GM23248 (cell line): ENCODE data around the gene NPIPB8. TPM values are rescaled to one million over a fixed set of nuclear protein-coding genes. Genes with fewer than 3 reads are reported as not detected.

Experiments
- DNase-seq: peaks from one replicate; pipeline ENCODE4 v3.0.0-alpha.2; 2015
- H2AFZ ChIP-seq: fragments of 200-600 bp; sonication (generic); 2 replicates; pipeline ENCODE4 v1.6.1; 2016; ENCODE audit warnings: antibody characterized with exemption
- H3F3A ChIP-seq: fragments of 200-600 bp; sonication (generic); 2 replicates; pipeline ENCODE4 v1.6.1; 2016; ENCODE audit warnings: mild to moderate bottlenecking, antibody characterized with exemption, mixed run types; ENCODE audit not compliant: insufficient read depth
- H3K27ac ChIP-seq: fragments of 200-600 bp; sonication (generic); 2 replicates; pipeline ENCODE4 v1.5.1; 2016; ENCODE audit warnings: mild to moderate bottlenecking
- H3K27me3 ChIP-seq: fragments of 200-600 bp; sonication (generic); replicated peaks from 2 replicates; pipeline ENCODE4 v1.6.1; 2016; ENCODE audit warnings: mild to moderate bottlenecking; ENCODE audit not compliant: insufficient read depth
- H3K36me3 ChIP-seq: fragments of 200-600 bp; sonication (generic); 2 replicates; pipeline ENCODE4 v1.6.1; 2016; ENCODE audit warnings: low read depth, mild to moderate bottlenecking
- H3K4me1 ChIP-seq: fragments of 200-600 bp; sonication (generic); 2 replicates; pipeline ENCODE4 v1.6.1; 2016; ENCODE audit warnings: mild to moderate bottlenecking; ENCODE audit not compliant: insufficient read depth
- H3K4me2 ChIP-seq: fragments of 200-600 bp; sonication (generic); one replicate; pipeline ENCODE4 v1.6.1; 2016; ENCODE audit warnings: mild to moderate bottlenecking; ENCODE audit not compliant: unreplicated experiment
- H3K4me3 ChIP-seq: fragments of 200-600 bp; sonication (generic); 2 replicates; pipeline ENCODE4 v1.5.1; 2016; ENCODE audit warnings: mild to moderate bottlenecking
- H3K79me2 ChIP-seq: fragments of 200-600 bp; sonication (generic); 2 replicates; pipeline ENCODE4 v1.6.1; 2016; ENCODE audit warnings: mild to moderate bottlenecking; ENCODE audit not compliant: insufficient read depth
- H3K9ac ChIP-seq: fragments of 200-600 bp; sonication (generic); 2 replicates; pipeline ENCODE4 v1.6.1; 2016; ENCODE audit warnings: mild to moderate bottlenecking
- H3K9me2 ChIP-seq: fragments of 200-600 bp; sonication (generic); 2 replicates; pipeline ENCODE4 v1.6.1; 2016; ENCODE audit warnings: mixed run types, mild to moderate bottlenecking, moderate library complexity; ENCODE audit not compliant: insufficient read depth
- H3K9me3 ChIP-seq: fragments of 200-600 bp; sonication (generic); one replicate; pipeline ENCODE4 v1.6.1; 2017; ENCODE audit warnings: low read depth
- H4K20me1 ChIP-seq: fragments of 200-600 bp; sonication (generic); 2 replicates; pipeline ENCODE4 v1.6.0; 2016; ENCODE audit not compliant: insufficient read depth
- EZH2 ChIP-seq: fragments of 200-600 bp; sonication (generic); IDR thresholded peaks from 2 replicates; pipeline ENCODE4 v1.6.1; 2018; ENCODE audit warnings: antibody characterized with exemption, mild to moderate bottlenecking; ENCODE audit not compliant: insufficient read depth, poor library complexity, severe bottlenecking
- EZH2phosphoT487 ChIP-seq: fragments of 200-600 bp; sonication (generic); IDR thresholded peaks from 2 replicates; pipeline ENCODE4 v1.6.1; 2018; ENCODE audit warnings: antibody characterized with exemption, moderate library complexity, mild to moderate bottlenecking, low read depth; ENCODE audit not compliant: insufficient read depth
- WGBS, 2 experiments: methylation state at CpG; one replicate each; pipeline ENCODE4 v1.1.6; 2015 to 2017; ENCODE audit warnings: low lambda C conversion rate in 2 of 2, low coverage in 1 of 2; ENCODE audit errors: missing lambda C conversion rate in 2 of 2; 5-methylcytosine and 5-hydroxymethylcytosine counted together
- in situ Hi-C: fragments of 300-500 bp; cut with MboI; formaldehyde crosslinking; loops from 2 replicates; pipeline ENCODE4 v1.15.0; 2020
- polyA plus RNA-seq: library from polyadenylated mRNA; unstranded; fragments of >200 nt; fragmentation: Nextera tagmentation; extraction: Ambion mirVana; gene quantifications from 2 replicates; pipeline ENCODE4 v1.2.1, GENCODE V29; 2016
- total RNA-seq: library from RNA; depleted of rRNA; stranded (reverse); fragments of >200 nt; shearing (Covaris generic); gene quantifications from 2 replicates; pipeline ENCODE4 v1.2.3, GENCODE V29; 2014

The NPIPB8 gene
- total and polyA plus RNA-seq, 2 experiments from 2014 or later = not detected

GRCh38 chr16:28602529-28602928, 35.3 kb upstream of the NPIPB8 start:
- Histone ChIP-seq H3K27me3 (peaks cover 4% of the 10 kb centered on the region), H3K4me3 (no peak overlapping the region), H3K9me2 (no peaks in the 10 kb centered on the region), H3F3A (no peaks in the 10 kb centered on the region), H3K4me1 (no peaks in the 10 kb centered on the region), H2AFZ (no peak overlapping the region), H3K36me3 (no peaks in the 10 kb centered on the region), H3K27ac (no peak overlapping the region), H3K4me2 (no peak overlapping the region), H3K9ac (no peak overlapping the region), H3K79me2 (no peaks in the 10 kb centered on the region), H3K9me3 (no peaks in the 10 kb centered on the region), H4K20me1 (no peaks in the 10 kb centered on the region)
- 57 to 59% methylated on average over 4 to 6 of the region's 6 CpGs for WGBS, 2 experiments
- no peak for TF ChIP-seq EZH2phosphoT487
- TF ChIP-seq EZH2 = no peak
- in situ Hi-C loops = no loop called here
- no peak for DNase-seq

- Histone ChIP-seq H4K20me1 (no peaks in the 10 kb centered on the region), H2AFZ (no peak overlapping the region), H3F3A (no peaks in the 10 kb centered on the region), H3K36me3 (no peaks in the 10 kb centered on the region), H3K4me3 (no peak overlapping the region), H3K27ac (no peak overlapping the region), H3K9me3 (no peaks in the 10 kb centered on the region), H3K9ac (no peak overlapping the region), H3K79me2 (no peaks in the 10 kb centered on the region), H3K4me1 (no peaks in the 10 kb centered on the region), H3K4me2 (no peak overlapping the region), H3K9me2 (no peaks in the 10 kb centered on the region), H3K27me3 (peaks cover 4% of the 10 kb centered on the region)
- no peak for DNase-seq
- WGBS, 2 experiments = 61 to 62% methylated on average over 10 to 11 of the region's 11 CpGs
- in situ Hi-C loops = no loop called here
- TF ChIP-seq EZH2phosphoT487 (no peak), EZH2 (no peak)
Observed at GRCh38 chr16:28603381-28604185, 34.3 kb upstream of the NPIPB8 start.

GRCh38 chr16:28604186-28604565, 33.7 kb upstream of the NPIPB8 start:
- peaks cover 4% of the 10 kb centered on the region for H3K27me3 ChIP-seq
- no peak overlapping the region for H3K27ac ChIP-seq
- no peaks in the 10 kb centered on the region for H3K9me3 ChIP-seq
- WGBS, 2 experiments = 65 to 70% methylated on average over 8 of the region's 8 CpGs
- H3K79me2 ChIP-seq = no peaks in the 10 kb centered on the region
- no peaks in the 10 kb centered on the region for H3K9me2 ChIP-seq
- H3K4me2 ChIP-seq = no peak overlapping the region
- no peaks in the 10 kb centered on the region for H3F3A ChIP-seq
- no peaks in the 10 kb centered on the region for H3K4me1 ChIP-seq
- no peak overlapping the region for H3K9ac ChIP-seq
- TF ChIP-seq EZH2phosphoT487 (no peak), EZH2 (no peak)
- no peaks in the 10 kb centered on the region for H4K20me1 ChIP-seq
- no peak for DNase-seq
- H3K4me3 ChIP-seq = no peak overlapping the region
- in situ Hi-C loops = no loop called here
- H2AFZ ChIP-seq = no peak overlapping the region
- H3K36me3 ChIP-seq = no peaks in the 10 kb centered on the region

GRCh38 chr16:28606291-28607115, 31.4 kb upstream of the NPIPB8 start:
- no peak for DNase-seq
- in situ Hi-C loops = no loop called here
- Histone ChIP-seq H3K79me2 (no peaks in the 10 kb centered on the region), H3K9me3 (no peaks in the 10 kb centered on the region), H3K4me1 (no peaks in the 10 kb centered on the region), H3K27me3 (peaks cover 4% of the 10 kb centered on the region), H3K27ac (no peak overlapping the region), H3K9ac (no peak overlapping the region), H3K4me2 (no peak overlapping the region), H4K20me1 (no peaks in the 10 kb centered on the region), H2AFZ (no peak overlapping the region), H3K36me3 (no peaks in the 10 kb centered on the region), H3F3A (no peaks in the 10 kb centered on the region), H3K4me3 (no peak overlapping the region), H3K9me2 (no peaks in the 10 kb centered on the region)
- no peak for TF ChIP-seq EZH2
- TF ChIP-seq EZH2phosphoT487 = no peak
- WGBS, 2 experiments = 66 to 67% methylated on average over 14 to 16 of the region's 16 CpGs
